GM12878 (cell line): ENCODE measurements around the gene RANBP9. TPM values are rescaled to one million over a fixed set of nuclear protein-coding genes. Genes with fewer than 3 reads are reported as not detected.

Experiments used
- ATAC-seq: fragments of 200-7000 bp; cut with Tn5 transposase; 3 replicates; pipeline ENCODE4 v1.9.1; 2020; ENCODE audit warnings: mild to moderate bottlenecking, moderate library complexity
- BruUV-seq: library from RNA; stranded (reverse); fragments of 400-500 nt; replicated peaks from 2 replicates; lab custom pipeline; 2021; lab: Mats Ljungman, UMichigan
- CTCF ChIA-PET: fragments of 300-600 bp; sonication (Branson Sonifier 250); formaldehyde crosslinking; extraction: SDS; loops from one replicate; lab custom pipeline; 2021; ENCODE audit warnings: inconsistent platforms; lab: Yijun Ruan, JAX
- POLR2A ChIA-PET: fragments of 350-600 bp; formaldehyde crosslinking; extraction: SDS; loops from one replicate; lab custom pipeline; 2021; ENCODE audit warnings: inconsistent platforms; lab: Charles Lee
- RAD21 ChIA-PET: fragments of 300-600 bp; sonication (Branson Sonifier 250); formaldehyde crosslinking; loops from one replicate; lab custom pipeline; 2023; ENCODE audit warnings: antibody characterized with exemption; ENCODE audit not compliant: unreplicated experiment; lab: Charles Lee
- SMC1A ChIA-PET: fragments of 300-600 bp; sonication (Branson Sonifier 250); formaldehyde crosslinking; loops from one replicate; lab custom pipeline; 2023; ENCODE audit not compliant: unreplicated experiment, uncharacterized antibody; lab: Charles Lee
- DNase-seq: peaks from one replicate; pipeline ENCODE4 v3.0.0-alpha.2; 2011; ENCODE audit warnings: low read depth, low spot score
- FAIRE-seq: peaks from 3 replicates; lab custom pipeline; 2011; peaks lifted over from hg19 to GRCh38; lab: Jason Lieb, UNC
- H2AFZ ChIP-seq: 2 replicates; pipeline ENCODE4 v1.6.0; 2011; ENCODE audit warnings: low read depth, low read length, control low read depth; ENCODE audit not compliant: control insufficient read depth
- H3K27ac ChIP-seq: 2 replicates; pipeline ENCODE4 v1.5.1; 2011; ENCODE audit warnings: control low read depth; ENCODE audit not compliant: control insufficient read depth, insufficient read depth
- H3K27me3 ChIP-seq, 2 experiments: replicated peaks in 1 of 2; 2 replicates each; pipeline versions ENCODE4 v1.6.0 to v1.6.1; 2011; ENCODE audit warnings: low read length in 1 of 2; ENCODE audit not compliant: control insufficient read depth in 2 of 2, insufficient read depth in 2 of 2
- H3K36me3 ChIP-seq, 2 experiments: 2 replicates each; pipeline ENCODE4 v1.5.1; 2011; ENCODE audit warnings: low read length in 1 of 2; ENCODE audit not compliant: control insufficient read depth in 2 of 2, insufficient read depth in 2 of 2
- H3K4me1 ChIP-seq: 2 replicates; pipeline ENCODE4 v1.6.1; 2011; ENCODE audit warnings: mild to moderate bottlenecking, low read length, moderate library complexity, mixed read lengths; ENCODE audit not compliant: control insufficient read depth, insufficient read depth
- H3K4me2 ChIP-seq: 2 replicates; pipeline ENCODE4 v1.6.0; 2011; ENCODE audit warnings: control low read depth; ENCODE audit not compliant: control insufficient read depth, insufficient read depth
- H3K4me3 ChIP-seq: fragments of 200-600 bp; sonication (generic); 2 replicates; pipeline ENCODE4 v1.5.1; 2016
- H3K79me2 ChIP-seq: 2 replicates; pipeline ENCODE4 v1.6.0; 2011; ENCODE audit warnings: low read length; ENCODE audit not compliant: control insufficient read depth, insufficient read depth
- H3K9ac ChIP-seq: 2 replicates; pipeline ENCODE4 v1.8.0; 2011; ENCODE audit warnings: low read length, control low read depth, mixed read lengths; ENCODE audit not compliant: control insufficient read depth, insufficient read depth
- H3K9me3 ChIP-seq: replicated peaks from 3 replicates; pipeline ENCODE4 v1.5.1; 2011; ENCODE audit warnings: mild to moderate bottlenecking, low read length; ENCODE audit not compliant: control insufficient read depth, insufficient read depth
- H4K20me1 ChIP-seq: 2 replicates; pipeline ENCODE4 v1.6.0; 2011; ENCODE audit not compliant: control insufficient read depth, insufficient read depth
- FOXM1 ChIP-seq: IDR thresholded peaks from 2 replicates; pipeline ENCODE4 v1.6.1; 2012; ENCODE audit warnings: low read depth, mild to moderate bottlenecking, inconsistent platforms, low read length, moderate library complexity
- HDGF ChIP-seq: fragments of 450-650 bp; IDR thresholded peaks from 2 replicates; pipeline ENCODE4 v1.6.1; 2016; ENCODE audit warnings: antibody characterized with exemption
- RAD51 ChIP-seq: fragments of 450-650 bp; IDR thresholded peaks from 2 replicates; pipeline ENCODE4 v1.6.1; 2016; ENCODE audit warnings: moderate library complexity, mild to moderate bottlenecking, inconsistent platforms
- TCF12 ChIP-seq: IDR thresholded peaks from 2 replicates; pipeline ENCODE4 v1.6.1; 2011; ENCODE audit warnings: low read depth, mild to moderate bottlenecking, low read length
- ZNF384 ChIP-seq: IDR thresholded peaks from 2 replicates; pipeline ENCODE4 v1.6.1; 2012; ENCODE audit warnings: low read depth, mild to moderate bottlenecking, low read length, improper control_type of control experiment, borderline replicate concordance
- ZZZ3 ChIP-seq: IDR thresholded peaks from 2 replicates; pipeline ENCODE4 v1.6.1; 2011; ENCODE audit warnings: low read depth; ENCODE audit not compliant: control insufficient read depth, insufficient read length
- WGBS: methylation state at CpG from one replicate; pipeline ENCODE4 v1.1.6; 2016; ENCODE audit warnings: low lambda C conversion rate; ENCODE audit not compliant: insufficient replicate concordance, insufficient coverage; ENCODE audit errors: missing lambda C conversion rate; 5-methylcytosine and 5-hydroxymethylcytosine counted together
- in situ Hi-C: fragments of 300-500 bp; cut with MboI; formaldehyde crosslinking; loops from 9 replicates; pipeline ENCODE4 v1.14.3; 2018; ENCODE audit warnings: mixed read lengths
- intact Hi-C: fragments of 100-400 bp; cut with micrococcal nuclease; formaldehyde crosslinking; loops from one replicate; pipeline ENCODE4 v1.14.2; 2022; ENCODE audit not compliant: unreplicated experiment
- polyA plus RNA-seq, 11 experiments: library from polyadenylated mRNA; depleted of rRNA in 4 of 11; unstranded in 6 of 11; stranded (reverse) in 5 of 11; fragments of >200 nt; fragmentation: Nextera tagmentation in 4 of 11; fragmentation: Illumina TruSeq in 1 of 11; extraction: Ambion mirVana in 4 of 11; extraction: Trizol in 1 of 11; gene quantifications; 1 replicate in 1 of 11; 2 replicates in 10 of 11; pipeline versions ENCODE4 v1.2.1 to v1.2.3, GENCODE V29; 2011 to 2016; ENCODE audit warnings: inconsistent platforms in 2 of 11, missing spikeins in 2 of 11, low read depth in 1 of 11
- total RNA-seq, 4 experiments: library from RNA; depleted of rRNA in 3 of 4; stranded (reverse); fragments of >200 nt in 3 of 4; fragmentation: Illumina TruSeq in 1 of 4; extraction: Trizol in 1 of 4; gene quantifications; 2 replicates each; pipeline versions ENCODE4 v1.2.1 to v1.2.3, GENCODE V29; 2013 to 2021
- TF ChIP-seq, protein P1 (sequence below): fragments of 150-350 bp; IDR thresholded peaks from 2 replicates; pipeline ENCODE4 v1.6.1; 2014; ENCODE audit warnings: mild to moderate bottlenecking, low read depth, low read length

The RANBP9 gene
- total and polyA plus RNA-seq, 10 of the 15 experiments (the other 5 are each of a cell fraction or from before 2014, with no cell fraction given): 3.7 to 43.1 (median 16.2) TPM

DNA sequence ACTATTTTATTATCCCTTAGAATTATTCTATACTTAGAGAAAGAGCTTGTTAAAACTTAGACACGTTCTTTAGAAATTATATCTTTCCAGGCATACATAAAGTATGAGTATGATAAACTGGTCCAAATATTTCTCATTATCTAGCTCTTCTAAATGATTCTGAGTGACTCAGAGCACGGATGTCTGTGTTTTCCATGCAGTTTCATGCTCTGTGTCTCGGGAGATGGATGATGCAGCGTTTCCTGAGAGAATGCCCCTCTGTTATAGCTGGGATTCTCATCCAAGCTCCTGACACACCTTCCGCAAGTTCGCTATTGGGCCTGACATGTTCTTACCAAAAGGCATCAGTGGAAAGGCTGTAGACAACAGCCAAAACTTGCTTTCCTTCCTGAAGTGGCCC lies 117.9 kb downstream of the RANBP9 start:
- Histone ChIP-seq H3K9ac (no peak overlapping the region), H3K9me3 (no peaks in the 10 kb centered on the region), H3K79me2 (no peaks in the 10 kb centered on the region), H3K4me1 (no peaks in the 10 kb centered on the region), H3K27ac (no peak overlapping the region), H3K4me3 (no peak overlapping the region), H3K4me2 (no peak overlapping the region), H3K36me3 (peaks cover 0 to 12% of the 10 kb centered on the region in 2 experiments; a peak in 2 of 4 replicates), H4K20me1 (no peaks in the 10 kb centered on the region), H2AFZ (no peak overlapping the region), H3K27me3 (no peaks in the 10 kb centered on the region)
- ATAC-seq: no peak
- FAIRE-seq: no peak
- POLR2A ChIA-PET: no interaction called here
- RAD21 ChIA-PET: no interaction called here
- SMC1A ChIA-PET: interaction anchor here (2.1 kb wide), 1 partner anchor 11 kb away, joined by 6 read pairs; no protein-coding TSS in a partner anchor
- CTCF ChIA-PET: interaction anchor here (2.1 kb wide), 1 partner anchor 19 kb away, joined by 8 read pairs; the partner anchor contains the start of gene SIRT5
- no TSS peak for BruUV-seq
- 83% methylated on average over 6 of the region's 6 CpGs for WGBS
- intact Hi-C loops (no loop called here), in situ Hi-C loops (no loop called here)
- DNase-seq: no peak
- TF ChIP-seq RAD51 (no peak), HDGF (no peak), FOXM1 (no peak), ZNF384 (no peak), ZZZ3 (no peak), TCF12 (no peak)
- TF ChIP-seq, protein P1, sequence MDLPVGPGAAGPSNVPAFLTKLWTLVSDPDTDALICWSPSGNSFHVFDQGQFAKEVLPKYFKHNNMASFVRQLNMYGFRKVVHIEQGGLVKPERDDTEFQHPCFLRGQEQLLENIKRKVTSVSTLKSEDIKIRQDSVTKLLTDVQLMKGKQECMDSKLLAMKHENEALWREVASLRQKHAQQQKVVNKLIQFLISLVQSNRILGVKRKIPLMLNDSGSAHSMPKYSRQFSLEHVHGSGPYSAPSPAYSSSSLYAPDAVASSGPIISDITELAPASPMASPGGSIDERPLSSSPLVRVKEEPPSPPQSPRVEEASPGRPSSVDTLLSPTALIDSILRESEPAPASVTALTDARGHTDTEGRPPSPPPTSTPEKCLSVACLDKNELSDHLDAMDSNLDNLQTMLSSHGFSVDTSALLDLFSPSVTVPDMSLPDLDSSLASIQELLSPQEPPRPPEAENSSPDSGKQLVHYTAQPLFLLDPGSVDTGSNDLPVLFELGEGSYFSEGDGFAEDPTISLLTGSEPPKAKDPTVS: no peak
